ENCODE data around the gene AP1S1. TPM values are rescaled to one million over a fixed set of nuclear protein-coding genes. Genes with fewer than 3 reads are reported as not detected.
"Not testable (repeated sequence)": the region's sequence is repeated elsewhere in the genome, so short reads cannot be mapped to it uniquely, and the experiment has no call there.

The AP1S1 gene
- total RNA-seq (2022), result 52.3 and 62.9 TPM in 2 replicates
- percentile 63 among the genes with signal in this experiment for Bru-seq, nascent RNA
- percentile 65 among the genes with signal in this experiment for BruChase-seq, experiment 1, labeled RNA remaining after a 2-hour chase
- BruChase-seq, experiment 2, labeled RNA remaining after a 6-hour chase, result percentile 80 among the genes with signal in this experiment
- long read RNA-seq, transcript AP1S1-201 (5 exons, 1,303 nt), result major isoform, 20 of 23 reads
- long read RNA-seq, partial matches to known transcripts, result 2 of 23 reads
- long read RNA-seq, other reads (novel, unspliced or antisense), result 1 of 23 reads

DNA sequence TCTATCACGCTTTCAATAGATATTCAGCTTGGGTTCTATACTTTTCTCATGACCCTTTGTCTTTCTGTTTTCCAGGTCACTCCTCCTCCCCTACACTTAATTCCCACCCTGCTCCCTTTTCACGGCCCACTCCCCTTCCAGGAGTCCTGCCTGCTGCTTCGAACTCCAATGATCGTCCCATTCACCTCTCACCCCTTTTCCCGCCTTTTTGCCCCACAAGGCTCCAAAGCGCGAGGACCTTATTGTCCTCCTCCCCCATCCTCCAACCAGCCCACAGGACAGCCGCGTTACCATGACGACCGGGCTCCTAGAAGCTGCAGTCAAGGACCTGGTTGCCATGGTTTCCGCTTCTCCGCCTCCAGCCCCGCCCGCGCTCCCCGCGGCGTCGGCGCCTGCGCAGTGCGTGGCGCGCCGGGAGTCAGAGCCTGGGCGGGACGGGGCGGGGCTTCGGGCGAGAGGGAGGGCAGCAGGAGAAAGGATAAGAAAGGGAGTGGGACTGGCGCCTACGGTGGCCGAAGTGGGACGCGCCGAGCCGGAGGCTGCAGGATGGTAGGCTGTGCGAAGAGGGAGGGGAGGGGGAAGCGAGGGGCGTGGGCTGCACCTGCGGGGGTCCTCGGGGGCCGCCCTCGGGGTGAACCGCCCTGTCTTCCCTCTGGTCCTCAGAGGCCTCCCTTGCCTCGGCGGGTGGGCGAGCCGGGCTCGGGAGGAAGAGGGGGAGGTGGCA is at the start of gene AP1S1:
Gene AP1S1, plus strand, starts transcription at position 508 of the 724 bp plus-strand sequence. Its CDS starts 39 bp downstream, at position 547.
- intact Hi-C loops (cut with micrococcal nuclease; ENCODE audit: unreplicated experiment), result loop anchor here (1.0 kb wide), 2 partner anchors 9 to 10 kb away; no protein-coding TSS in a partner anchor
- H3K4me1 Mint-ChIP-seq (ENCODE audit: low read depth, unreplicated experiment), result peaks cover 27% of the 10 kb centered on the region
- CTCF ChIA-PET, result interaction anchor here (2.7 kb wide), 1 partner anchor 10 kb away, joined by 27 read pairs; no protein-coding TSS in a partner anchor
- Histone ChIP-seq H3K4me3 (ENCODE audit: low read depth, low read length) (peak within 1 kb of the TSS; percentile 87), H3K27me3 (replicated peaks; ENCODE audit: control insufficient read depth, insufficient read depth, low read length) (no peaks in the 10 kb centered on the region), H3K4me1 (peaks cover 14% of the 10 kb centered on the region; the same call in 1 of the 2 replicates), H3K9me3 (no peaks in the 10 kb centered on the region), H3K36me3 (ENCODE audit: control insufficient read depth, insufficient read depth, low read length) (peaks cover 2% of the 10 kb centered on the region; the same call in 1 of the 2 replicates)
- H3K27me3 Mint-ChIP-seq (ENCODE audit: insufficient read depth, unreplicated experiment), result peaks cover 10% of the 10 kb centered on the region
- peak within 1 kb of the TSS; percentile 94 for H3K27ac Mint-ChIP-seq (ENCODE audit: unreplicated experiment)
- peak; percentile 96 to 98 for DNase-seq
- POLR2A ChIA-PET, result interaction anchor here (0.5 kb wide), 1 partner anchor 28 kb away, joined by 3 read pairs; no protein-coding TSS in a partner anchor
- peak within 1 kb of the TSS; percentile 81 for H3K4me3 Mint-ChIP-seq (ENCODE audit: unreplicated experiment)
- BruUV-seq (replicated peaks), result no TSS peak
- TF ChIP-seq, protein P1, sequence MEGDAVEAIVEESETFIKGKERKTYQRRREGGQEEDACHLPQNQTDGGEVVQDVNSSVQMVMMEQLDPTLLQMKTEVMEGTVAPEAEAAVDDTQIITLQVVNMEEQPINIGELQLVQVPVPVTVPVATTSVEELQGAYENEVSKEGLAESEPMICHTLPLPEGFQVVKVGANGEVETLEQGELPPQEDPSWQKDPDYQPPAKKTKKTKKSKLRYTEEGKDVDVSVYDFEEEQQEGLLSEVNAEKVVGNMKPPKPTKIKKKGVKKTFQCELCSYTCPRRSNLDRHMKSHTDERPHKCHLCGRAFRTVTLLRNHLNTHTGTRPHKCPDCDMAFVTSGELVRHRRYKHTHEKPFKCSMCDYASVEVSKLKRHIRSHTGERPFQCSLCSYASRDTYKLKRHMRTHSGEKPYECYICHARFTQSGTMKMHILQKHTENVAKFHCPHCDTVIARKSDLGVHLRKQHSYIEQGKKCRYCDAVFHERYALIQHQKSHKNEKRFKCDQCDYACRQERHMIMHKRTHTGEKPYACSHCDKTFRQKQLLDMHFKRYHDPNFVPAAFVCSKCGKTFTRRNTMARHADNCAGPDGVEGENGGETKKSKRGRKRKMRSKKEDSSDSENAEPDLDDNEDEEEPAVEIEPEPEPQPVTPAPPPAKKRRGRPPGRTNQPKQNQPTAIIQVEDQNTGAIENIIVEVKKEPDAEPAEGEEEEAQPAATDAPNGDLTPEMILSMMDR (IDR thresholded peaks at IDR 0.05; ENCODE audit: insufficient read depth in 1 of 2, low read depth in 1 of 2, low read length in 1 of 2, severe bottlenecking in 1 of 2, unreplicated experiment in 1 of 2), result no peak
- H3K9me3 Mint-ChIP-seq (ENCODE audit: unreplicated experiment), result no peaks in the 10 kb centered on the region
- H3K36me3 Mint-ChIP-seq (ENCODE audit: insufficient read depth, unreplicated experiment), result peaks cover 30% of the 10 kb centered on the region

DNA sequence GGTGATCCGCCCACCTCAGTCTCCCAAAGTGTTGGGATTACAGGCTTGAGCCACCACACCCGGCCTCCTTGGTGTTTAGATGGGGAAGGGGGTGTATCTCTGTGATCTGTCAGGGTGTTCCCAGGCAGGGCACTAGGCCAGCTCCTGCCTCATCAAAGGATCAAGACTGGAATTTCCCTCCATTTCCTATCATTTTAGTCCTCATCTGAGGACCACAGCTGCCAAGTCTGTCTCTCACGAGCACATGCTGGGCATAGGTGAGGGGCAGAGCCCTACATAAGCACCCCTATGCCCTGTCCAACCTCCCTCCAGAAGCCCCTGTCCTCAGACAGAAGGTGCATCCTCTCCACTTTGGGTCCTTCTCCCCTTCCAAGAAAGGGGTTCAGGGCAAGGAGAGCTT is 49.5 kb upstream of the AP1S1 start:
- Mint-ChIP-seq H3K9me3 (ENCODE audit: unreplicated experiment) (no peaks in the 10 kb centered on the region), H3K4me1 (ENCODE audit: low read depth, unreplicated experiment) (peaks cover 20% of the 10 kb centered on the region), H3K27ac (ENCODE audit: unreplicated experiment) (no peak overlapping the region), H3K36me3 (ENCODE audit: insufficient read depth, unreplicated experiment) (no peaks in the 10 kb centered on the region), H3K27me3 (ENCODE audit: insufficient read depth, unreplicated experiment) (no peaks in the 10 kb centered on the region), H3K4me3 (ENCODE audit: unreplicated experiment) (no peak overlapping the region)
- TF ChIP-seq, protein P1 (IDR thresholded peaks at IDR 0.05; ENCODE audit: insufficient read depth in 1 of 2, low read depth in 1 of 2, low read length in 1 of 2, severe bottlenecking in 1 of 2, unreplicated experiment in 1 of 2), result no peak
- intact Hi-C loops (cut with micrococcal nuclease; ENCODE audit: unreplicated experiment), result no loop called here
- H3K36me3 ChIP-seq (ENCODE audit: control insufficient read depth, insufficient read depth, low read length), result no peaks in the 10 kb centered on the region
- CTCF ChIA-PET, result interaction anchor here (0.9 kb wide), 1 partner anchor 87 kb away, joined by 3 read pairs; no protein-coding TSS in a partner anchor
- H3K27me3 ChIP-seq (replicated peaks; ENCODE audit: control insufficient read depth, insufficient read depth, low read length), result no peaks in the 10 kb centered on the region
- POLR2A ChIA-PET, result no interaction called here
- no peak for DNase-seq
- no peak overlapping the region for H3K4me3 ChIP-seq (ENCODE audit: low read depth, low read length)
- peaks cover 20% of the 10 kb centered on the region for H3K4me1 ChIP-seq
- no TSS peak for BruUV-seq (replicated peaks)
- no peaks in the 10 kb centered on the region for H3K9me3 ChIP-seq

DNA sequence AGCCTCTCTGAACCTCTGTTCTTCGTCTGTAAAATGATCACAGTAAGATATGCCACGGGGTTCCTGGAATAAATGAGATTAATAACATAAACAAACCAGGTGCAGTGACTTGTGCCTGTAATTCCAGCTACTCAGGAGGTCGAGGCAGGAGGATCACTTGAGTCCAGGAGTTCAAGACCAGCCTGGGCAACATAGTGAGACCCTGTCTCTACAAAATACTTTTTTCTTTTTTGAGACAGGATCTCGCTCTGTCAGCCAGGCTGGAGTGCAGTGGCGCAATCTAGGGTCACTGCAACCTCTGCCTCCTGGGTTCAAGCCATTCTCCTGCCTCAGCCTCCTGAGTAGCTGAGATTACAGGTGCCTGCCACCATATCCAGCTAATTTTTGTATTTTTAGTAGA is 49.0 kb upstream of the AP1S1 start:
- H3K9me3 ChIP-seq; H3K27ac Mint-ChIP-seq (ENCODE audit: unreplicated experiment); DNase-seq; H3K4me3 ChIP-seq (ENCODE audit: low read depth, low read length); H3K27me3 ChIP-seq (replicated peaks; ENCODE audit: control insufficient read depth, insufficient read depth, low read length); H3K36me3 ChIP-seq (ENCODE audit: control insufficient read depth, insufficient read depth, low read length); POLR2A ChIA-PET; H3K4me3 Mint-ChIP-seq (ENCODE audit: unreplicated experiment); intact Hi-C loops (cut with micrococcal nuclease; ENCODE audit: unreplicated experiment); H3K9me3 Mint-ChIP-seq (ENCODE audit: unreplicated experiment); BruUV-seq (replicated peaks); CTCF ChIA-PET; H3K27me3 Mint-ChIP-seq (ENCODE audit: insufficient read depth, unreplicated experiment); H3K36me3 Mint-ChIP-seq (ENCODE audit: insufficient read depth, unreplicated experiment): not testable (repeated sequence)
- H3K4me1 ChIP-seq, result peaks cover 15% of the 10 kb centered on the region
- H3K4me1 Mint-ChIP-seq (ENCODE audit: low read depth, unreplicated experiment), result peaks cover 16% of the 10 kb centered on the region

Measured in Caco-2 (cell line).